T-helper 1 cell treated with Interleukin-12 subunit alpha and Interleukin-12 subunit beta and Interleukin-4 antibody, amounts not matched to agents 30 ng/mL and 1 ng/mL, for 36 hours (primary cell): ENCODE data around the gene KY. TPM values are rescaled to one million over a fixed set of nuclear protein-coding genes. Genes with fewer than 3 reads are reported as not detected.

Experiments
- intact Hi-C: fragments of 100-400 bp; cut with micrococcal nuclease; formaldehyde crosslinking; loops from one replicate; pipeline ENCODE4 v1.15.1; 2024
- total RNA-seq: library from RNA; stranded (reverse); gene quantifications from 2 replicates; pipeline ENCODE4 v1.2.3, GENCODE V29; 2022

KY gene
- total RNA-seq, 1 donor from 2014 or later = not detected

GRCh38 chr3:134620476-134621115, 30.2 kb downstream of the KY start:
- intact Hi-C loops = no loop called here

- intact Hi-C loops = no loop called here
Observed at GRCh38 chr3:134619884-134620445, 30.9 kb downstream of the KY start.

GRCh38 chr3:134619301-134619615, 31.6 kb downstream of the KY start:
- intact Hi-C loops = no loop called here

- intact Hi-C loops = no loop called here
Observed at GRCh38 chr3:134618478-134619300, 32.1 kb downstream of the KY start.

- intact Hi-C loops = no loop called here
Observed at GRCh38 chr3:134617608-134618477, 33.0 kb downstream of the KY start.

DNA sequence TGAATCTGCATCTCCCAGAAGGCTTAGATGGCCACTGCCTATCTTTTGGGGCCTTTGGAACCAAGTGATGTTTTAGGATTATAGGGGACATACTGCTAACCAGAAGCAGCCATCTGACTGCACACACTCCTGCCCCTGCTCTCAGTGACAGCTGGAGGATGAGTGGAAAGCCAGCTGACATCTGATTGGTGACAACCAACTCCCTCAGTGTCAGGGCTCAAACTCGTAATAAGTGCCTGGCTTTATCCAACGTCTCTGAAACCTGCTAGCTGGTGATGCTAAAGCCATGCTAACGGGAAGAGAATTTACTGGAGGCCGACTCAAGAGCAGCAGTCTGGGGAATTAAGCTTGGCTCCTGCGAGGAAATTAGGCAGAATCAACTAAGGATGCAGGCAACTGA, 35.1 kb downstream of the KY start:
- intact Hi-C loops = no loop called here

- intact Hi-C loops = no loop called here
Observed at GRCh38 chr3:134614955-134615354, 35.9 kb downstream of the KY start.

DNA sequence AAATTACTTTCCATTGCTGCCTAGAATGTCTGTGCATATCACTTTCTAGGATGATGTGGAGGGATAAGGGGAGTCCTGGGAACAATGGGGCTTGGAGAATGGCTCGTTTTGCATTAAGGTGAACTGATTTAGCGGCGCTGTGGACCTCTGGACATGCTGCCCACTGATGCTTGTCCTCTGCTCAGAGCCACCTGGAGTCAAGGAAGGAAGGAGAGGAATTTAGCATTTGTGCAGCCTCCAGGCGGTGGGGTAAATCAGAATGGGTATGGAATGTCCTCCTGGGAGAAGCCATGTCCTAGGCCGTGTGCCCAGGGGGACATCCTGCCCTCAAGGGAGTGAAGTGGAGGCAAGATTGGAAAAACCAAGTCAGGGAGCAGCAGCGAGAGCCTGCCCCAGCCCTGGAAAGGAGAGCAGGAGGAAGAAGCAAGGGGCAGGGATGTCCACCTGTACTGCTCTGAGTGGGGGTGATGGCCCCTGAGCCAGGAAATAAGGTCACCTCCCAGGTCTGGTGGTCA, 37.8 kb downstream of the KY start:
- intact Hi-C loops = no loop called here

- intact Hi-C loops = no loop called here
Observed at GRCh38 chr3:134611516-134611915, 39.3 kb downstream of the KY start.

GRCh38 chr3:134610432-134611385, 40.1 kb downstream of the KY start:
- intact Hi-C loops = no loop called here

- intact Hi-C loops = no loop called here
Observed at GRCh38 chr3:134609821-134610431, 40.9 kb downstream of the KY start.

DNA sequence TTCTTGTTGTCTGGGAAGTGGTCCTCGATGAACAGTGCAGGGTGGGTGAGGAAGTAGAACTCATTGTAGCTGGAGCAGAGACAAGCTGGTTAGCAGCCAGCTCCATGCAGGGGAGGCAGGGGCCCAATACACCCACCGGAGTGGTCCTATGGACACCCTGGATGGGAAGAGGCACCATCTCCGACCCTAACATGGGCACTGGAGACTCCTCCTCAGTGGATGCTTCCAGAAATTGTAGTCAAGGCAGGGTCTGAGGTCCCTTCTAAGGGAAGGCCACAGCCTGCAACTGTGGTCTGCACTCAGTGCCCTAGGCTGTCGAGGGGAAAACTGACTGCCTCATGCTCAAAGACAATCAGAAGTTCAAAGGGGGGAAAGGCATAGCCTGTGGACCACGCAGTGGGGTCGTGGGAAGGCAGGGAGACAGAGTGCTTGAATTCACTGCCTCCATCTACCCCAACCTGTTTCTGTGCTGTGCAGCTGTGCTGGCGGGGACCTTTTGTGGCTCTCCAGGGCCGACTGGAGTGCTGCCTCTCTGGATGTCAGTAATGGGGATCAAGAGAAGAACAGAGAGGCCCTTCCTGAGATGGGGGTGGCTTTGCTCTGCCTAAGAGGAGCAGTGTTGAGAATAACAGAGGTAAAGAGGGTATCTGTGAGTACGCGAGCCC, 41.9 kb downstream of the KY start:
- intact Hi-C loops = no loop called here

DNA sequence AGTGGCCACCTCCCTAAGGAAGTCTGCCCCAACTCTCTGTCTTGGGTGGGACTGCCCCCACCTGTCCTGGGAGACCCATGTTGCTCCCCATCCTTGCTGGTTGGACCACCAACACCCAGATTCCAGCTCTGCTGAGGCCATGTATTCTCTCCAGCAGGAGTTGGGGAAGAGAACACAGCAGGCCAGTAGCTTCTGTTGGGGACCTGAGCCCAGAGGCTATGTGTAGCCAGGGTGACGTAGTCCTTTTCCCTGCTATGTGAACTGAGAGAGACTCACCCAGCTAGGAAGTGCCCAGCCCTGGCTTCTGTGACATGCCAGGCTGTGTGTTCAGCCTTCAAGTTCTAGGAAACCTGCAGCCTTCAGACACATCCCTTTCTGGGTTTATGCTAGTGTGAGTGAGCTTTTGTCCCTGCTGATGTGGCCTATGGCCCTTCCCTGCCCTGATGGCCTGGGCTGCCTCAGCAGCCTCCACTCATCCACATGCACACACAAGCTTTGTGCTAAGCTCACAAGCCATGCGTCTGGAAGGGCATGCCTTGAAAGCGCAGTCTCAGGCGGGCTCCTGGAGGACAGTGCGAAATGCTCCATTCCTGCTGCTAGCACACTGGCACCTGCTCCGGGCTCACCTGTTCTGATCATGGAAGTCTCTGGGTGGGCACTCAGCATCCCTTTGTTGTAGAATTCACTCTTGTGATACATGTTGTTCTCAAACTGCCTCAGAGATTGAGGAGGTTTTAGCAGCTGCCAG, 42.6 kb downstream of the KY start:
- intact Hi-C loops = no loop called here

DNA sequence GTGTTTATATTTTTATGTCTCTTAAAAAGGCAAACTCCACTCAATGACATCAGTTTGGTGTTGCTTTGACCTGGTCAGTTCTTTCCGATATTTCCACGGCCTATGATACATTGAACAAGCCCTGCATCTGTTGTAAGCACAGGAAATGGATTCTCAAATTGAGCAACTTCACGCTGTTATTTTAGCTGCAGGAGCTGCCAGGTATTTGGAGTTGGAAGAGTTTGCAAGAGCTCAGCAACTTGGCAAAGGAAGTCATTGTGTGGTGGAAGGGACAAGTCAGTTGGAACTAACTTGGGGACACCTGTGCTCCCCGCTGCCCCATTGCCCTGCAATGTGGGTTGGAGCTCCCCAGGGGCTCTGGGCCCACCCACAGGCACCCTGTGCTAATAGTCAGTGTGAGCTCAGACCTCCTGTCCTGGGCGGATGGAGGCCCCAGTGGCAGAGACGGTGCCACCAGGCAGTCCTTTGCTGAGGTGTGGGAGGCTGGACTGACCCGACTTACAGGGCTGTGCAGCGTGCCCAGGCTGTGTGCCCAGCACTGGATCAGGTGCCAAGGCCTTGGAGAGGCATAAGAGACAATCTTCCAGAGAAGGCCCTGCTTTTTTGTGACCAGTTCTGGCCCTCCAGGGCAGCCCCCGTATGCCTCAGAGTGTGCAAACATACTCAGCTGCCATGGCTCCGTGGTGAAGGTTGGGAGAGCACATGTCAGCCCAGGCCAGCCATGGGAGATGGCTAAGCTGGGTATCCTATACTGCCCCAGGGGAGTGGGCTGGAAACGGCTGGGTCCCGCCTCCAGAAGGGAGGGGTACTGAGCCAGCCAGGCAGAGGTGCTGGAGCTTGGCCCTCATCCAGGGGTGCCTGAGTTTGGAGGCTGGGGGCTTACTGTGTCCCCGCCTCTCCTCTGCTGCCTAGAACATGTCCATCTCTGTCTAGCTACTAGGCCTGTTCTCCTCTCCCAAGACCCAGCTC, 43.5 kb downstream of the KY start:
- intact Hi-C loops = no loop called here

- intact Hi-C loops = no loop called here
Observed at GRCh38 chr3:134606033-134607025, 44.5 kb downstream of the KY start.

- intact Hi-C loops = no loop called here
Observed at GRCh38 chr3:134605556-134605955, 45.3 kb downstream of the KY start.
